Mammary epithelial cell (primary cell): ENCODE measurements around the gene GCC1.

ENCODE experiments used
- CTCF ChIP-seq, 2 donors: IDR thresholded peaks in 1 of 2; conservative IDR thresholded peaks in 1 of 2; 2 replicates each; pipeline ENCODE4 v1.5.1; 2011 to 2012; ENCODE audit warnings: inconsistent platforms in 2 of 2, low read length in 2 of 2, mild to moderate bottlenecking in 2 of 2, control low read depth in 1 of 2, low read depth in 1 of 2; ENCODE audit not compliant: insufficient read depth in 1 of 2; ENCODE audit errors: extremely low read depth in 1 of 2
- EZH2 ChIP-seq: IDR thresholded peaks from 2 replicates; pipeline ENCODE4 v1.6.1; 2012; ENCODE audit warnings: low read length, inconsistent platforms, borderline replicate concordance

GRCh38 chr7:127551941-127552340 is 33.5 kb downstream of the GCC1 start:
- TF ChIP-seq CTCF (conservative IDR thresholded peaks at IDR 0.05 in 1 of 2, IDR thresholded peaks at IDR 0.05 in 1 of 2; ENCODE audit: extremely low read depth in 1 of 2, insufficient read depth in 1 of 2, low read depth in 1 of 2, low read length in 2 of 2) (no peak), EZH2 (no peak)
